Thyroid gland (tissue), 4 donors: ENCODE measurements around the gene DHX58. TPM values are rescaled to one million over a fixed set of nuclear protein-coding genes. Genes with fewer than 3 reads are reported as not detected.

Experiments used
- DNase-seq, 2 donors: peaks; one replicate each; pipeline ENCODE4 v3.0.0-alpha.2; 2019
- H3K27ac ChIP-seq, 3 donors: fragments of 200-600 bp; sonication (generic); 1 replicate in 2 of 3; 2 replicates in 1 of 3; pipeline ENCODE4 v1.5.1; 2016 to 2019; ENCODE audit warnings: mild to moderate bottlenecking in 1 of 3, moderate library complexity in 1 of 3
- H3K27me3 ChIP-seq: fragments of 200-600 bp; sonication (generic); one replicate; pipeline ENCODE4 v1.5.1; 2019
- H3K36me3 ChIP-seq, 2 donors: fragments of 200-600 bp; sonication (generic); one replicate each; pipeline ENCODE4 v1.5.1; 2016 to 2019
- H3K4me1 ChIP-seq, 2 donors: fragments of 200-600 bp; sonication (generic); one replicate each; pipeline ENCODE4 v1.5.1; 2017 to 2019
- H3K4me3 ChIP-seq, 3 donors: fragments of 200-600 bp; sonication (generic); replicated peaks in 1 of 3; 1 replicate in 2 of 3; 2 replicates in 1 of 3; pipeline ENCODE4 v1.5.1; 2016; ENCODE audit warnings: mild to moderate bottlenecking in 1 of 3
- H3K9me3 ChIP-seq: fragments of 200-600 bp; sonication (generic); one replicate; pipeline ENCODE4 v1.5.1; 2017
- POLR2A ChIP-seq, 2 donors: fragments of 450-650 bp; IDR thresholded peaks; one replicate each; pipeline ENCODE4 v1.6.1; 2017; ENCODE audit warnings: antibody characterized with exemption in 2 of 2, mild to moderate bottlenecking in 2 of 2, moderate library complexity in 1 of 2
- WGBS, 2 donors: methylation state at CpG; one replicate each; pipeline ENCODE4 v1.1.5; 2017; 5-methylcytosine and 5-hydroxymethylcytosine counted together
- intact Hi-C: fragments of 100-400 bp; cut with DNase I; formaldehyde crosslinking; loops from one replicate; pipeline ENCODE4 v1.15.1; 2023
- total RNA-seq, 4 donors: library from RNA; depleted of rRNA; stranded (reverse); fragments of >200 nt; gene quantifications; one replicate each; pipeline ENCODE4 v1.2.3, GENCODE V29; 2016
- TF ChIP-seq, protein P1 (sequence below), 6 experiments: fragments of 200-600 bp in 3 of 6; fragments of 450-650 bp in 3 of 6; sonication (generic) in 3 of 6; IDR thresholded peaks; one replicate each; pipeline ENCODE4 v1.5.1; 2016 to 2019; ENCODE audit warnings: antibody characterized with exemption in 6 of 6, mild to moderate bottlenecking in 2 of 6, inconsistent platforms in 1 of 6, moderate library complexity in 1 of 6

DHX58 gene
- total RNA-seq, 4 donors from 2014 or later = 6.4 to 12.9 (median 9.7) TPM

DNA sequence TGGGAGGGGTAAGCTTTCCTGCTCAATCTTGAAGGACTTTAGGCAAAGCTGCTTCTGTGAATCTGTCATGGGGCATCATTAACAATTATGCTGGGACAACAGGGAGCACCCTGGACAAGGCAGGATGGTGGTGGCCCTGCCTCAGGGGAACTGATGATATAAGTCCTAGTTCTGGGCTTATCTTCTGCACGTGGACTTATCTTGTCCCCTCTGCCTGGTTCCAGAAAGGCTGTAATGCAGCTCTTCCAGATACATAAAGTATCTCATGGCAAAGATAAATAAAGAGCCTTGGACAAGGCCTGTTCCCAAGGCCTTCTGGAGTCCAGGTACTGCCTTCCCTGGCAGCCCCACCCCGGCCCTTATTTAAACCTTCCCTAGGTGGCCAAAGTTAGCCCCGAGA is 8.2 kb downstream of the DHX58 start:
- DNase-seq = no peak
- no peak for TF ChIP-seq POLR2A (IDR thresholded peaks at IDR 0.05)
- TF ChIP-seq, protein P1, sequence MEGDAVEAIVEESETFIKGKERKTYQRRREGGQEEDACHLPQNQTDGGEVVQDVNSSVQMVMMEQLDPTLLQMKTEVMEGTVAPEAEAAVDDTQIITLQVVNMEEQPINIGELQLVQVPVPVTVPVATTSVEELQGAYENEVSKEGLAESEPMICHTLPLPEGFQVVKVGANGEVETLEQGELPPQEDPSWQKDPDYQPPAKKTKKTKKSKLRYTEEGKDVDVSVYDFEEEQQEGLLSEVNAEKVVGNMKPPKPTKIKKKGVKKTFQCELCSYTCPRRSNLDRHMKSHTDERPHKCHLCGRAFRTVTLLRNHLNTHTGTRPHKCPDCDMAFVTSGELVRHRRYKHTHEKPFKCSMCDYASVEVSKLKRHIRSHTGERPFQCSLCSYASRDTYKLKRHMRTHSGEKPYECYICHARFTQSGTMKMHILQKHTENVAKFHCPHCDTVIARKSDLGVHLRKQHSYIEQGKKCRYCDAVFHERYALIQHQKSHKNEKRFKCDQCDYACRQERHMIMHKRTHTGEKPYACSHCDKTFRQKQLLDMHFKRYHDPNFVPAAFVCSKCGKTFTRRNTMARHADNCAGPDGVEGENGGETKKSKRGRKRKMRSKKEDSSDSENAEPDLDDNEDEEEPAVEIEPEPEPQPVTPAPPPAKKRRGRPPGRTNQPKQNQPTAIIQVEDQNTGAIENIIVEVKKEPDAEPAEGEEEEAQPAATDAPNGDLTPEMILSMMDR (IDR thresholded peaks at IDR 0.05) = no peak
- Histone ChIP-seq H3K36me3 (no peaks in the 10 kb centered on the region), H3K9me3 (no peaks in the 10 kb centered on the region), H3K4me3 (no peak overlapping the region), H3K4me1 (no peaks in the 10 kb centered on the region), H3K27ac (no peak overlapping the region), H3K27me3 (no peaks in the 10 kb centered on the region)
- intact Hi-C loops = no loop called here
- WGBS, 2 donors = 87 to 91% methylated on average over 3 of the region's 3 CpGs

GRCh38 chr17:42103221-42103954 is 9.1 kb downstream of the DHX58 start:
- TF ChIP-seq, protein P1 (IDR thresholded peaks at IDR 0.05) = no peak
- DNase-seq = no peak
- Histone ChIP-seq H3K9me3 (no peaks in the 10 kb centered on the region), H3K27ac (no peak overlapping the region), H3K4me1 (peaks cover under 1% of the 10 kb centered on the region in 2 donors), H3K36me3 (no peaks in the 10 kb centered on the region), H3K27me3 (no peaks in the 10 kb centered on the region), H3K4me3 (no peak overlapping the region)
- intact Hi-C loops = no loop called here
- 86% methylated on average over 11 of the region's 11 CpGs for WGBS, 2 donors

- H3K9me3 ChIP-seq = no peaks in the 10 kb centered on the region
- peak in 1 of 2 donors; percentile 41 for DNase-seq
- TF ChIP-seq, protein P1 (IDR thresholded peaks at IDR 0.05) = peak in 4 of 6 experiments; percentile 28 to 52 (median 30)
- TF ChIP-seq POLR2A (IDR thresholded peaks at IDR 0.05) = no peak
- H3K27ac ChIP-seq = no peak overlapping the region
- intact Hi-C loops = no loop called here
- no peaks in the 10 kb centered on the region for H3K36me3 ChIP-seq
- H3K4me3 ChIP-seq = no peak overlapping the region
- peaks cover 9% of the 10 kb centered on the region for H3K27me3 ChIP-seq
- H3K4me1 ChIP-seq = peaks cover 6 to 8% of the 10 kb centered on the region in 2 donors
- 46 to 53% methylated on average over 10 to 12 of the region's 14 CpGs for WGBS, 2 donors
Measured at GRCh38 chr17:42101513-42102292, 10.8 kb downstream of the DHX58 start.

- Histone ChIP-seq H3K36me3 (no peaks in the 10 kb centered on the region), H3K4me1 (peaks cover 6 to 8% of the 10 kb centered on the region in 2 donors), H3K9me3 (no peaks in the 10 kb centered on the region), H3K27me3 (peaks cover 9% of the 10 kb centered on the region), H3K4me3 (no peak overlapping the region), H3K27ac (no peak overlapping the region)
- intact Hi-C loops = no loop called here
- TF ChIP-seq, protein P1 (IDR thresholded peaks at IDR 0.05) = no peak
- TF ChIP-seq POLR2A (IDR thresholded peaks at IDR 0.05) = no peak
- no peak for DNase-seq
- whole genome bisulfite sequencing, 2 donors = 66 to 79% methylated on average over 10 to 11 of the region's 14 CpGs
Measured at GRCh38 chr17:42098730-42099399, 13.6 kb downstream of the DHX58 start.
